HepG2 (cell line): Measurements from ENCODE around the gene AP3B1. TPM values are rescaled to one million over a fixed set of nuclear protein-coding genes. Genes with fewer than 3 reads are reported as not detected.

ENCODE experiments used
- ATAC-seq: fragments of 200-7000 bp; cut with Tn5 transposase; 3 replicates; pipeline ENCODE4 v1.9.1; 2020; ENCODE audit warnings: mild to moderate bottlenecking, moderate library complexity
- BruUV-seq: library from RNA; stranded (reverse); fragments of 400-500 nt; replicated peaks from 2 replicates; lab custom pipeline; 2021; lab: Mats Ljungman, UMichigan
- CTCF ChIA-PET: fragments of 300-600 bp; formaldehyde crosslinking; extraction: SDS; loops from one replicate; lab custom pipeline; 2021; ENCODE audit warnings: low total read pairs, inconsistent platforms, low intra/inter-chr PET ratio; lab: Yijun Ruan, JAX
- POLR2A ChIA-PET: fragments of 350-600 bp; sonication (Branson Sonifier 250); formaldehyde crosslinking; loops from one replicate; lab custom pipeline; 2020; ENCODE audit warnings: antibody characterized with exemption, inconsistent platforms; lab: Yijun Ruan, JAX
- DNase-seq: peaks from one replicate; pipeline ENCODE4 v3.0.0-alpha.2; 2015; ENCODE audit warnings: low spot score
- FAIRE-seq: peaks from 3 replicates; lab custom pipeline; 2011; peaks lifted over from hg19 to GRCh38; lab: Jason Lieb, UNC
- H2AFZ ChIP-seq: one replicate; pipeline ENCODE4 v1.6.1; 2011; ENCODE audit warnings: low read length, inconsistent platforms
- H3K27ac ChIP-seq: fragments of 300-600 bp; 3 replicates; pipeline ENCODE4 v1.8.0; 2011; ENCODE audit warnings: mixed run types, mild to moderate bottlenecking, mixed read lengths, low read length, inconsistent platforms; ENCODE audit not compliant: insufficient read depth; ENCODE audit errors: extremely low read length
- H3K27me3 ChIP-seq, 2 experiments: fragments of 200-600 bp in 1 of 2; 2 replicates in 1 of 2; 3 replicates in 1 of 2; pipeline versions ENCODE4 v1.6.0 to v1.8.0; 2011; ENCODE audit warnings: low read length in 2 of 2, mild to moderate bottlenecking in 2 of 2, moderate library complexity in 2 of 2, inconsistent platforms in 1 of 2; ENCODE audit not compliant: insufficient read depth in 2 of 2, control insufficient read depth in 1 of 2
- H3K36me3 ChIP-seq, 2 experiments: fragments of 200-600 bp in 1 of 2; replicated peaks in 1 of 2; 2 replicates in 1 of 2; 3 replicates in 1 of 2; pipeline versions ENCODE4 v1.5.1 to v1.8.0; 2011; ENCODE audit warnings: low read length in 2 of 2, inconsistent platforms in 1 of 2; ENCODE audit not compliant: insufficient read depth in 2 of 2, control insufficient read depth in 1 of 2
- H3K4me1 ChIP-seq: 2 replicates; pipeline ENCODE4 v1.5.1; 2012; ENCODE audit warnings: low read length, inconsistent platforms; ENCODE audit not compliant: insufficient read depth
- H3K4me2 ChIP-seq: 2 replicates; pipeline ENCODE4 v1.6.0; 2011; ENCODE audit warnings: low read depth, low read length, inconsistent platforms
- H3K4me3 ChIP-seq, 3 experiments: fragments of 200-600 bp in 1 of 3; sonication (generic), shearing (Covaris generic) in 1 of 3; replicated peaks in 1 of 3; 2 replicates each; pipeline ENCODE4 v1.5.1; 2011 to 2016; ENCODE audit warnings: low read length in 3 of 3, inconsistent platforms in 2 of 3, low read depth in 2 of 3, mild to moderate bottlenecking in 2 of 3, control low read depth in 1 of 3, mixed read lengths in 1 of 3; ENCODE audit not compliant: insufficient read depth in 1 of 3
- H3K79me2 ChIP-seq: one replicate; pipeline ENCODE4 v1.6.1; 2011; ENCODE audit warnings: low read length, inconsistent platforms; ENCODE audit not compliant: insufficient read depth
- H3K9ac ChIP-seq: 2 replicates; pipeline ENCODE4 v1.6.0; 2011; ENCODE audit warnings: mild to moderate bottlenecking, low read depth, low read length, inconsistent platforms; ENCODE audit not compliant: insufficient read depth
- H3K9me3 ChIP-seq: 2 replicates; pipeline ENCODE4 v1.5.1; 2012; ENCODE audit warnings: mild to moderate bottlenecking, low read length
- H4K20me1 ChIP-seq: 2 replicates; pipeline ENCODE4 v1.6.0; 2011; ENCODE audit warnings: inconsistent platforms, mild to moderate bottlenecking, low read length, moderate library complexity; ENCODE audit not compliant: insufficient read depth
- GATAD2A ChIP-seq: IDR thresholded peaks from 2 replicates; pipeline ENCODE4 v1.6.1; 2016
- HOMEZ ChIP-seq: IDR thresholded peaks from 2 replicates; pipeline ENCODE4 v1.6.1; 2016; ENCODE audit warnings: low read depth
- MIER2 ChIP-seq: IDR thresholded peaks from 2 replicates; pipeline ENCODE4 v1.6.1; 2016; ENCODE audit warnings: missing biosample characterization, missing genetic modification reagents
- NR0B2 ChIP-seq: sonication (generic); formaldehyde crosslinking; IDR thresholded peaks from 2 replicates; pipeline ENCODE4 v1.4.0; 2020; ENCODE audit warnings: mild to moderate bottlenecking, missing genetic modification reagents
- NR2C2 ChIP-seq: sonication (generic); formaldehyde crosslinking; IDR thresholded peaks from 2 replicates; pipeline ENCODE4 v1.4.0; 2020; ENCODE audit warnings: missing genetic modification reagents, mild to moderate bottlenecking, moderate library complexity, borderline replicate concordance
- PAX8 ChIP-seq: sonication (generic); formaldehyde crosslinking; IDR thresholded peaks from 2 replicates; pipeline ENCODE4 v1.8.0; 2022; ENCODE audit warnings: mild to moderate bottlenecking, missing genetic modification reagents, borderline replicate concordance
- POLR2A ChIP-seq, 2 experiments: IDR thresholded peaks; 2 replicates each; pipeline ENCODE4 v1.6.1; 2011; ENCODE audit warnings: low read depth in 2 of 2, low read length in 2 of 2, mild to moderate bottlenecking in 1 of 2, moderate library complexity in 1 of 2; ENCODE audit not compliant: insufficient read depth in 1 of 2
- PRMT3 ChIP-seq: sonication (generic); formaldehyde crosslinking; IDR thresholded peaks from 2 replicates; pipeline ENCODE4 v1.8.1; 2022; ENCODE audit warnings: low read depth, mild to moderate bottlenecking, moderate library complexity, missing genetic modification reagents, borderline replicate concordance
- WGBS: methylation state at CpG from one replicate; pipeline ENCODE4 v1.1.6; 2017; ENCODE audit warnings: low lambda C conversion rate; 5-methylcytosine and 5-hydroxymethylcytosine counted together
- in situ Hi-C: cut with HindIII; loops from 2 replicates; pipeline ENCODE4 v1.10.0; 2017; ENCODE audit warnings: low pct_unique_long_range_greater_than_20kb; ENCODE audit not compliant: extremely low pct_ligation_motif_present
- intact Hi-C: fragments of 100-400 bp; cut with micrococcal nuclease; formaldehyde crosslinking; loops from one replicate; pipeline ENCODE4 v1.10.0; 2022; ENCODE audit not compliant: unreplicated experiment
- polyA plus RNA-seq, 8 experiments: library from polyadenylated mRNA; depleted of rRNA in 3 of 8; stranded (reverse) in 7 of 8; unstranded in 1 of 8; fragments of >200 nt; fragmentation: Illumina TruSeq in 4 of 8; extraction: Trizol in 4 of 8; gene quantifications; 2 replicates each; pipeline versions ENCODE4 v1.2.1 to v1.2.3, GENCODE V29; 2011 to 2016; ENCODE audit warnings: low read depth in 4 of 8, missing spikeins in 1 of 8, mixed read lengths in 1 of 8; ENCODE audit not compliant: insufficient read depth in 1 of 8
- total RNA-seq, 5 experiments: library from RNA; depleted of rRNA; stranded (reverse); fragments of >200 nt; fragmentation: Illumina TruSeq; extraction: Trizol; gene quantifications; 2 replicates each; pipeline ENCODE4 v1.2.3, GENCODE V29; 2016; ENCODE audit warnings: low read depth in 1 of 5

Gene AP3B1
- total and polyA plus RNA-seq, 2 of the 13 experiments (the other 11 are each of a cell fraction or from before 2014, with no cell fraction given) = 37.7 to 51.2 TPM

- peaks cover 0 to 4% of the 10 kb centered on the region in 2 experiments; a peak in 1 of 5 replicates for H3K36me3 ChIP-seq
- FAIRE-seq (no peak), ATAC-seq (no peak), DNase-seq (no peak)
- 88% methylated on average over 2 of the region's 3 CpGs for WGBS
- intact Hi-C loops = no loop called here
- in situ Hi-C loops = no loop called here
- H3K4me2 ChIP-seq = no peak overlapping the region
- POLR2A ChIA-PET = no interaction called here
- H3K27me3 ChIP-seq = no peaks in the 10 kb centered on the region
- H3K4me1 ChIP-seq = no peaks in the 10 kb centered on the region
- H2AFZ ChIP-seq = no peak overlapping the region
- H3K9me3 ChIP-seq = no peaks in the 10 kb centered on the region
- TF ChIP-seq POLR2A (IDR thresholded peaks at IDR 0.05; ENCODE audit: insufficient read depth in 1 of 2, low read depth in 2 of 2, low read length in 2 of 2) = no peak
- no peak for TF ChIP-seq NR2C2
- no peak for TF ChIP-seq PRMT3 (CRISPR knock-in tag)
- no peak for TF ChIP-seq NR0B2 (CRISPR knock-in tag)
- TF ChIP-seq PAX8 (CRISPR knock-in tag) = no peak
- TF ChIP-seq MIER2 (CRISPR knock-in tag) = no peak
- TF ChIP-seq GATAD2A = no peak
- no peak for TF ChIP-seq HOMEZ (CRISPR knock-in tag)
- no peak overlapping the region for H3K4me3 ChIP-seq
- no peaks in the 10 kb centered on the region for H4K20me1 ChIP-seq
- H3K79me2 ChIP-seq = peaks cover 3% of the 10 kb centered on the region
- no TSS peak for BruUV-seq
- H3K27ac ChIP-seq = no peak overlapping the region
- no peak overlapping the region for H3K9ac ChIP-seq
- CTCF ChIA-PET = no interaction called here
Observed at GRCh38 chr5:78182838-78183237, 111.7 kb downstream of the AP3B1 start.
